ENCODE results near the gene MYO9A.

- no peak for TF ChIP-seq ATF2 (tag by site-specific recombination; IDR thresholded peaks at IDR 0.05; ENCODE audit: low read depth)
- no peak for TF ChIP-seq CTCF (tag by site-specific recombination; IDR thresholded peaks at IDR 0.05)
- no peak for TF ChIP-seq ZNF558 (tag by site-specific recombination; IDR thresholded peaks at IDR 0.05)
- TF ChIP-seq YY1 (tag by site-specific recombination; IDR thresholded peaks at IDR 0.05) = no peak
- no peak for TF ChIP-seq ZNF416 (tag by site-specific recombination; IDR thresholded peaks at IDR 0.05)
Measured at GRCh38 chr15:71970435-71970834, 147.5 kb downstream of the MYO9A start.
